C4-2B (cell line): ENCODE data around the gene PIP5KL1.
A peak's percentile ranks its signal among the peaks of the same experiment; 100 is the strongest.

Experiments
- H3K27ac ChIP-seq: fragments of 450-650 bp; 2 replicates; pipeline ENCODE4 v1.5.1; 2017
- ZFX ChIP-seq: fragments of 450-650 bp; IDR thresholded peaks from 2 replicates; pipeline ENCODE4 v1.6.1; 2017
- TF ChIP-seq, protein P1 (sequence below): fragments of 450-650 bp; conservative IDR thresholded peaks from 2 replicates; pipeline ENCODE4 v1.5.1; 2017; ENCODE audit warnings: mild to moderate bottlenecking

PIP5KL1 gene

GRCh38 chr9:127913682-127914081 is 16.9 kb downstream of the PIP5KL1 start:
- H3K27ac ChIP-seq, result no peak overlapping the region
- TF ChIP-seq, protein P1, sequence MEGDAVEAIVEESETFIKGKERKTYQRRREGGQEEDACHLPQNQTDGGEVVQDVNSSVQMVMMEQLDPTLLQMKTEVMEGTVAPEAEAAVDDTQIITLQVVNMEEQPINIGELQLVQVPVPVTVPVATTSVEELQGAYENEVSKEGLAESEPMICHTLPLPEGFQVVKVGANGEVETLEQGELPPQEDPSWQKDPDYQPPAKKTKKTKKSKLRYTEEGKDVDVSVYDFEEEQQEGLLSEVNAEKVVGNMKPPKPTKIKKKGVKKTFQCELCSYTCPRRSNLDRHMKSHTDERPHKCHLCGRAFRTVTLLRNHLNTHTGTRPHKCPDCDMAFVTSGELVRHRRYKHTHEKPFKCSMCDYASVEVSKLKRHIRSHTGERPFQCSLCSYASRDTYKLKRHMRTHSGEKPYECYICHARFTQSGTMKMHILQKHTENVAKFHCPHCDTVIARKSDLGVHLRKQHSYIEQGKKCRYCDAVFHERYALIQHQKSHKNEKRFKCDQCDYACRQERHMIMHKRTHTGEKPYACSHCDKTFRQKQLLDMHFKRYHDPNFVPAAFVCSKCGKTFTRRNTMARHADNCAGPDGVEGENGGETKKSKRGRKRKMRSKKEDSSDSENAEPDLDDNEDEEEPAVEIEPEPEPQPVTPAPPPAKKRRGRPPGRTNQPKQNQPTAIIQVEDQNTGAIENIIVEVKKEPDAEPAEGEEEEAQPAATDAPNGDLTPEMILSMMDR, result no peak
- TF ChIP-seq ZFX, result no peak

DNA sequence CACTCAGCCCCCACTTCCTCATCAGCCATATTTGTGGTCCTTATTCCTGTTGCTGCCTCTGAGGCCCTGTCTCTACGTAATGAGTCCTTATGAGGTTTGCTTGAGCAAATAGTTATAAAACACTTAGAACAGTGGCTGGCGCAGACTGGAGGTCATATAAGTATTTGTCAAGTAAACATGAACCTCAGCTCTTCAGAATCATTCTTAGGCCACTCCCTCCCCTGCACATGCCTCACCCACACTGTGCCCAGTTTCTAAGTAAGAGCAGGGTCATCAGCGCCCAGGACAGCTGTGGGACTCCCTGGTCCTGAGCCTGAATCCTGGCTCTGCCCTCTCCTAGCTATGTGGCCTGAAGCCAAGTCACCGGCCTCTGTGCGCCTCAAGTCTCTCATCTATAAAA is 17.7 kb downstream of the PIP5KL1 start:
- peak overlapping the region; percentile 27; the same call in 1 of the 2 replicates for H3K27ac ChIP-seq
- TF ChIP-seq ZFX, result no peak
- TF ChIP-seq, protein P1, result no peak

- TF ChIP-seq ZFX, result no peak
- TF ChIP-seq, protein P1, result no peak
- peak overlapping the region; percentile 27; the same call in 1 of the 2 replicates for H3K27ac ChIP-seq
Measured at GRCh38 chr9:127912296-127912695, 18.3 kb downstream of the PIP5KL1 start.

- no peak overlapping the region for H3K27ac ChIP-seq
- no peak for TF ChIP-seq ZFX
- TF ChIP-seq, protein P1, result no peak
Measured at GRCh38 chr9:127910613-127911205, 19.9 kb downstream of the PIP5KL1 start.

DNA sequence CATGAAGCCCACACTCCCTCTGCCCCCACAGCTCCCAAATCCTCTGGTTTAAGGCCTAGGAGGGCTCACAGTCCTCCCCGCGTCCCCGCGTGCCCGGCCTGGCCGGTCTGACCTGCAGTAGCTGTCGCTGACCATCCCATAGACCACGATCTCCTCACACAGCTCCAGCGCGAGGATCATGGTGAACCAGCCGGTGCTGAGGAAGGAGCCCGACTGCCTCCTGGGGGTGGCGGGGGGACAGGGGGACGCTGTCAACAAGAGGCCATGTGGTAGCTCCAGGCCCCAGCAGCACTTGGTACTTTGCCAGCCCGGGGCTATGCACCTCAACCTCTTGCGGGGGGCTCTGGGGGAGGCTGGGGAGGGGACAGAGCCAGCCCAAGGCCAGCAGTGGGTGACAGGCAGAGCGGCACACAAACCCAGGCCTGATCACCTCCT is 20.7 kb downstream of the PIP5KL1 start:
- TF ChIP-seq ZFX, result no peak
- TF ChIP-seq, protein P1, result no peak
- no peak overlapping the region for H3K27ac ChIP-seq

- TF ChIP-seq, protein P1, result no peak
- no peak for TF ChIP-seq ZFX
- no peak overlapping the region for H3K27ac ChIP-seq
Measured at GRCh38 chr9:127908660-127908926, 22.0 kb downstream of the PIP5KL1 start.

DNA sequence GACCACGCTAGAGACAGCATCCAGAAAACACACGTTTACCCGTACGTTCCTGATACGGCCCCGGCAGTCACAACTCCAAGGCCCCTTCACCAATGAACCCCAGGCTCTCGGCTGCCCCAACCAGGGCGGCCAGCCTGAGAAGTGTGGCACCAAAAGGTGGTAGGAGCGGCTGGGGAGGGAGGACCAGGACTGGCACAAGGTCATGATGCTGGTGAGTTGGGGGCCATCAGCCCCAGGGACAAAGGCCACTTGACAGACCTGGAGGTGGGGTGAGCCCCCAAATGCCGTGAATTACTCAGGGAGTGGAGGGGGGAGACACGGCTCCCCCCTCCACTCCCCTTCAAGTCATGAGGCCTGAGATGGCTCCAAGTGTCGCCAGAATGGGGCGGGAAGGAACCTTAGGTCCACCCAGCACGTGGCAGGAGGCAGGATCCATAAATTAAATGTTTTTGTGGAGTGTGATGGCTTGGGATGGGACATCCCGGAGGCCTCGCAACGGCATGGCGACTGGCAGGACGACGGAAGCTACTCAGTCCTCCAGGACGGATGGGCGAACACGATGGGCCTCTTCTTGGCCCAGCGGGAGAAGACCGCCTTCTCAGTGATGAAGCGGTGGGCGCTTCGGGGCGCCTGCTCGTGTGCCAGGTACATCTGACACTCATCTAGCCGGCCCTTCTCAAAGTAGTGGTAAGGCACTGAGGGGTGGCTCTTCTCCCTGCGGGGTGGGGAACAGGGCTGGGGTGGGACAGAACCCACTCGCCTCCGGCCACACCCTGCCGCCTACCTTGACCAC is 22.5 kb downstream of the PIP5KL1 start:
- no peak overlapping the region for H3K27ac ChIP-seq
- no peak for TF ChIP-seq ZFX
- TF ChIP-seq, protein P1, result no peak
